Natural killer cell (primary cell): ENCODE measurements around the gene RPS27L. TPM values are rescaled to one million over a fixed set of nuclear protein-coding genes. Genes with fewer than 3 reads are reported as not detected.
A peak's percentile ranks its signal among the peaks of the same experiment; 100 is the strongest.

Experiments used
- ATAC-seq, 3 donors: fragments of 150-1000 bp in 2 of 3; fragments of 200-7000 bp in 1 of 3; cut with Tn5 transposase; 1 replicate in 1 of 3; 2 replicates in 2 of 3; pipeline ENCODE4 v1.10.0; 2021; ENCODE audit warnings: mild to moderate bottlenecking in 2 of 3, moderate library complexity in 2 of 3
- DNase-seq, 2 donors: peaks; one replicate each; pipeline versions ENCODE4 v3.0.0 to v3.0.0-alpha.2; 2013 to 2021; ENCODE audit warnings: mixed read lengths in 1 of 2
- H3K27ac ChIP-seq: one replicate; pipeline ENCODE4 v1.5.1; 2013; ENCODE audit warnings: mild to moderate bottlenecking, low read length
- H3K27me3 ChIP-seq: one replicate; pipeline ENCODE4 v1.6.1; 2013; ENCODE audit warnings: low read length; ENCODE audit not compliant: control insufficient read depth, insufficient read depth
- H3K36me3 ChIP-seq: one replicate; pipeline ENCODE4 v1.6.1; 2013; ENCODE audit warnings: low read length; ENCODE audit not compliant: control insufficient read depth, insufficient read depth
- H3K4me1 ChIP-seq: one replicate; pipeline ENCODE4 v1.6.1; 2013; ENCODE audit warnings: low read length; ENCODE audit not compliant: control insufficient read depth, insufficient read depth
- H3K4me3 ChIP-seq: one replicate; pipeline ENCODE4 v1.5.1; 2013; ENCODE audit warnings: low read length
- H3K9me3 ChIP-seq: one replicate; pipeline ENCODE4 v1.6.1; 2013; ENCODE audit warnings: low read length; ENCODE audit not compliant: control insufficient read depth, insufficient read depth
- H3K27ac Mint-ChIP-seq, 2 donors: one replicate each; pipeline ENCODE4 v1.8.0; 2022; ENCODE audit warnings: mild to moderate bottlenecking in 2 of 2, mixed read lengths in 2 of 2, moderate library complexity in 1 of 2
- H3K27me3 Mint-ChIP-seq, 2 donors: one replicate each; pipeline ENCODE4 v1.8.0; 2022; ENCODE audit warnings: low read depth in 2 of 2, mixed read lengths in 2 of 2
- H3K36me3 Mint-ChIP-seq: one replicate; pipeline ENCODE4 v1.8.0; 2022; ENCODE audit warnings: mixed read lengths
- H3K4me1 Mint-ChIP-seq, 2 donors: one replicate each; pipeline ENCODE4 v1.8.0; 2022; ENCODE audit warnings: mixed read lengths in 2 of 2
- H3K4me3 Mint-ChIP-seq: one replicate; pipeline ENCODE4 v1.8.0; 2022; ENCODE audit warnings: mild to moderate bottlenecking, moderate library complexity, mixed read lengths
- H3K9me3 Mint-ChIP-seq, 2 donors: one replicate each; pipeline ENCODE4 v1.8.0; 2022; ENCODE audit warnings: mixed read lengths in 2 of 2
- WGBS: methylation state at CpG from one replicate; pipeline ENCODE4 v1.1.7; 2013; ENCODE audit warnings: missing lambda C conversion rate; ENCODE audit not compliant: insufficient coverage; 5-methylcytosine and 5-hydroxymethylcytosine counted together
- intact Hi-C: fragments of 100-400 bp; cut with micrococcal nuclease; formaldehyde crosslinking; loops from one replicate; pipeline ENCODE4 v1.14.2; 2022
- total RNA-seq, 4 donors: library from RNA; stranded (reverse); fragments of 120-200 nt in 1 of 4; gene quantifications; one replicate each; pipeline versions ENCODE4 v1.2.3 to v1.2.4, GENCODE V29; 2013 to 2022
- TF ChIP-seq, protein P1 (sequence below): fragments of 200-600 bp; IDR thresholded peaks from one replicate; pipeline ENCODE4 v1.8.0; 2022; ENCODE audit warnings: antibody characterized with exemption

RPS27L gene
- total RNA-seq, 3 donors from 2014 or later (not counting 1 experiment from before 2014, with no cell fraction given) = 50.4 to 63.3 (median 52.2) TPM

DNA sequence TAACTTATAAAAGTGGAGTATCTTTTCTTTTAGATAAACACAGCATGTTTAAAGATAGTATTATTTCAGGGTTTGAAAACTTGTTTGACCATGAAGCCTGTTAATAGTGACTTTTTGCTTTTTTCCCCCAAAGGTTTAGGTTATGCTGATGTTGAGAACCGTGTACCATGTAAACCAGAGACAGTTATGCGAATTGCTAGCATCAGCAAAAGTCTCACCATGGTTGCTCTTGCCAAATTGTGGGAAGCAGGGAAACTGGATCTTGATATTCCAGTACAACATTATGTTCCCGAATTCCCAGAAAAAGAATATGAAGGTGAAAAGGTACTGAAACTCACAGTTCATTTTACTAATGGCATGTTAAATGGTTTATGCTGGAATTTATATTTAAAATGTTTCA lies 30.6 kb downstream of the RPS27L start:
- no peak for DNase-seq
- intact Hi-C loops = no loop called here
- WGBS = 93% methylated on average over 2 of the region's 3 CpGs
- no peaks in the 10 kb centered on the region for H3K9me3 Mint-ChIP-seq
- TF ChIP-seq, protein P1, sequence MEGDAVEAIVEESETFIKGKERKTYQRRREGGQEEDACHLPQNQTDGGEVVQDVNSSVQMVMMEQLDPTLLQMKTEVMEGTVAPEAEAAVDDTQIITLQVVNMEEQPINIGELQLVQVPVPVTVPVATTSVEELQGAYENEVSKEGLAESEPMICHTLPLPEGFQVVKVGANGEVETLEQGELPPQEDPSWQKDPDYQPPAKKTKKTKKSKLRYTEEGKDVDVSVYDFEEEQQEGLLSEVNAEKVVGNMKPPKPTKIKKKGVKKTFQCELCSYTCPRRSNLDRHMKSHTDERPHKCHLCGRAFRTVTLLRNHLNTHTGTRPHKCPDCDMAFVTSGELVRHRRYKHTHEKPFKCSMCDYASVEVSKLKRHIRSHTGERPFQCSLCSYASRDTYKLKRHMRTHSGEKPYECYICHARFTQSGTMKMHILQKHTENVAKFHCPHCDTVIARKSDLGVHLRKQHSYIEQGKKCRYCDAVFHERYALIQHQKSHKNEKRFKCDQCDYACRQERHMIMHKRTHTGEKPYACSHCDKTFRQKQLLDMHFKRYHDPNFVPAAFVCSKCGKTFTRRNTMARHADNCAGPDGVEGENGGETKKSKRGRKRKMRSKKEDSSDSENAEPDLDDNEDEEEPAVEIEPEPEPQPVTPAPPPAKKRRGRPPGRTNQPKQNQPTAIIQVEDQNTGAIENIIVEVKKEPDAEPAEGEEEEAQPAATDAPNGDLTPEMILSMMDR = no peak
- H3K36me3 Mint-ChIP-seq = peaks cover 9% of the 10 kb centered on the region
- H3K27ac ChIP-seq = no peak overlapping the region
- H3K27ac Mint-ChIP-seq = no peak overlapping the region
- H3K4me1 ChIP-seq = no peaks in the 10 kb centered on the region
- H3K36me3 ChIP-seq = peaks cover 33% of the 10 kb centered on the region
- ATAC-seq = no peak
- H3K4me1 Mint-ChIP-seq = peaks cover 6 to 10% of the 10 kb centered on the region in 2 donors
- no peaks in the 10 kb centered on the region for H3K27me3 ChIP-seq
- no peak overlapping the region for H3K4me3 Mint-ChIP-seq
- no peak overlapping the region for H3K4me3 ChIP-seq
- H3K27me3 Mint-ChIP-seq = no peaks in the 10 kb centered on the region
- no peaks in the 10 kb centered on the region for H3K9me3 ChIP-seq

DNA sequence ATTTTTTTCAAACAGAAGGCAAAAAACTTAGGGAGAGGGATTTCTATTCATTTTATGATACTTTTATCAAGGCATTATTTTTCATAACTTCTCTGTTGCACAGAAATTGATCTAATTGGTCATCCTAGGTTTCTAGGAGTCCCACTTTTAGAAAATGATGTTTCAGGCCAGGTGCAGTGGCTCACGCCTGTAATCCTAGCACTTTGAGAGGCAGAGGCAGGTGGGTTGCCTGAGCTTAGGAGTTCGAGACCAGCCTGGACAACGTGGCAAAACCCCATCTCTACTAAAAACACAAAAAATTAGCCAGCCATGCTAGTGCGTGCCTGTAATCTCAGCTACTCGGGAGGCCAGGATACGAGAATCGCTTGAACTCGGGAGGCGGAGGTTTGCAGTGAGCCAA lies 32.8 kb downstream of the RPS27L start:
- 97% methylated on average over 9 of the region's 9 CpGs for WGBS

DNA sequence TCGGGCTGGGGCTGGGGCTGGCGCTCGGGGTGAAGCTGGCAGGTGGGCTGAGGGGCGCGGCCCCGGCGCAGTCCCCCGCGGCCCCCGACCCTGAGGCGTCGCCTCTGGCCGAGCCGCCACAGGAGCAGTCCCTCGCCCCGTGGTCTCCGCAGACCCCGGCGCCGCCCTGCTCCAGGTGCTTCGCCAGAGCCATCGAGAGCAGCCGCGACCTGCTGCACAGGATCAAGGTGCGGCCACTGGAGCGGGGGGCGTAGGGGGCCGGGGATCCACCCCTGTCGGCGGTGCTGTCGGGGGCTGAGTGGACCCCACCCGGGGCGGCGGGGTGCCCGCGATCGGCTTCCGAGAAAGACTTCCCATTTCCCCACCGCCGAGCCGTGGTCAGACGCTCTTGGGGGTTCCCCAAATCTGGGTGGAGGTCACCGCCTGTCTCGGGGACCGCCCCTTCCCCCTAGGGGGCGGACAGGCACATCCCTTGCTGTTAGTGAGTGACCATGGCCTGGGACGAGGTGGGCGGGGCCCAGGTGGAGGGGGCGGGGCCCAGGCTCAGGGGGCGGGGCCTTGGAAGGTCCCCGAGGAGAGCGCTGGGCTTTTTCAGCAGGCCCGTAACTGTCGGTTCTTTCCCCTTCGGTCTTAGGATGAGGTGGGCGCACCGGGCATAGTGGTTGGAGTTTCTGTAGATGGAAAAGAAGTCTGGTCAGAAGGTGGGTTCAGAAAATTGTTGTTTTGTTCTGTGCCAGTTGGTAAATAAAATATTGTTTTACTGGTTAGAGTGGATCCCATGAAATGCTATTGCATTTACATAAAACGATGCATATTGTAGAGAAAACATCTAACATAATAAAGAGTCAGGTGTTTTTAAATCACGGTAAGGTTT lies 35.0 kb downstream of the RPS27L start:
- Mint-ChIP-seq H3K27me3 (no peaks in the 10 kb centered on the region), H3K9me3 (peaks cover 0 to 3% of the 10 kb centered on the region in 2 donors), H3K4me3 (peak overlapping the region; percentile 90), H3K27ac (peak overlapping the region; percentile 83 to 87), H3K4me1 (peaks cover 12 to 19% of the 10 kb centered on the region in 2 donors), H3K36me3 (peaks cover 15% of the 10 kb centered on the region)
- no peaks in the 10 kb centered on the region for H3K27me3 ChIP-seq
- H3K27ac ChIP-seq = peak overlapping the region; percentile 93
- H3K36me3 ChIP-seq = peaks cover 8% of the 10 kb centered on the region
- peak overlapping the region; percentile 96 for H3K4me3 ChIP-seq
- DNase-seq (peak; percentile 82 to 90), ATAC-seq (peak; percentile 88 to 97 (median 90))
- TF ChIP-seq, protein P1 = no peak
- H3K9me3 ChIP-seq = peaks cover 10% of the 10 kb centered on the region
- peaks cover 4% of the 10 kb centered on the region for H3K4me1 ChIP-seq
- intact Hi-C loops = loop anchor here (5.0 kb wide), 2 partner anchors 35 to 70 kb away; partner anchors contain the start of gene RPS27L
- under 1% methylated on average over 57 of the region's 59 CpGs for WGBS

More for the DNA sequence above, 32.8 kb downstream of the RPS27L start:
- Mint-ChIP-seq H3K27ac (no peak overlapping the region), H3K4me3 (no peak overlapping the region), H3K36me3 (peaks cover 18% of the 10 kb centered on the region), H3K9me3 (peaks cover 0 to 3% of the 10 kb centered on the region in 2 donors), H3K4me1 (peaks cover 12 to 19% of the 10 kb centered on the region in 2 donors), H3K27me3 (no peaks in the 10 kb centered on the region)
- intact Hi-C loops = loop anchor here (5.0 kb wide), 2 partner anchors 33 to 68 kb away; partner anchors contain the start of gene RPS27L
- H3K27ac ChIP-seq = no peak overlapping the region
- peaks cover 4% of the 10 kb centered on the region for H3K4me1 ChIP-seq
- no peak for ATAC-seq
- TF ChIP-seq, protein P1 = no peak
- H3K9me3 ChIP-seq = peaks cover 6% of the 10 kb centered on the region
- DNase-seq = no peak
- no peaks in the 10 kb centered on the region for H3K27me3 ChIP-seq
- H3K36me3 ChIP-seq = peaks cover 26% of the 10 kb centered on the region
- no peak overlapping the region for H3K4me3 ChIP-seq
